ENCODE data around the gene DGKB.

DNA sequence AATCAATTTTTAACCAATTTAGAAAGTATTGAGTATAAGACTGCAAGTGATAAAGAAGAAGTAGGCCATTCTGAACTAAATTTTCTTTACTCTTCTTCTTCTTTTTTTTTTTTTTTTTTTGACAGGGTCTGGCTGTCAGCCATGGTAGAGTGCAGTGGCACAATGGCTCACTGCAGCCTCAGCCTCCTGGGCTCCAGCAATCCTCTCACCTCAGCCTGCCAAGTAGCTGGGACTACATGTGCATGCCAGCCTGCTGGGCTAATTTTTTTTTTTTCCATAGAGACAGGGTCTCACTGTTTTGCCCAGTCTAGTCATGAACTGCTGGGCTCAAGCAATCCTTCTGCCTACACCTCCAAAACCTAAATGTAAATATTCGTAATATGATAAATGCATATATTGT, 63.2 kb downstream of the DGKB start:
- TF ChIP-seq, protein P1, sequence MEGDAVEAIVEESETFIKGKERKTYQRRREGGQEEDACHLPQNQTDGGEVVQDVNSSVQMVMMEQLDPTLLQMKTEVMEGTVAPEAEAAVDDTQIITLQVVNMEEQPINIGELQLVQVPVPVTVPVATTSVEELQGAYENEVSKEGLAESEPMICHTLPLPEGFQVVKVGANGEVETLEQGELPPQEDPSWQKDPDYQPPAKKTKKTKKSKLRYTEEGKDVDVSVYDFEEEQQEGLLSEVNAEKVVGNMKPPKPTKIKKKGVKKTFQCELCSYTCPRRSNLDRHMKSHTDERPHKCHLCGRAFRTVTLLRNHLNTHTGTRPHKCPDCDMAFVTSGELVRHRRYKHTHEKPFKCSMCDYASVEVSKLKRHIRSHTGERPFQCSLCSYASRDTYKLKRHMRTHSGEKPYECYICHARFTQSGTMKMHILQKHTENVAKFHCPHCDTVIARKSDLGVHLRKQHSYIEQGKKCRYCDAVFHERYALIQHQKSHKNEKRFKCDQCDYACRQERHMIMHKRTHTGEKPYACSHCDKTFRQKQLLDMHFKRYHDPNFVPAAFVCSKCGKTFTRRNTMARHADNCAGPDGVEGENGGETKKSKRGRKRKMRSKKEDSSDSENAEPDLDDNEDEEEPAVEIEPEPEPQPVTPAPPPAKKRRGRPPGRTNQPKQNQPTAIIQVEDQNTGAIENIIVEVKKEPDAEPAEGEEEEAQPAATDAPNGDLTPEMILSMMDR (IDR thresholded peaks at IDR 0.05): no peak
- no peak for TF ChIP-seq POLR2A (IDR thresholded peaks at IDR 0.05)
